Right renal cortex interstitium (tissue), 3 donors: ENCODE measurements around the gene SLC9A5. TPM values are rescaled to one million over a fixed set of nuclear protein-coding genes. Genes with fewer than 3 reads are reported as not detected.

ENCODE experiments used
- DNase-seq, 3 donors: peaks; one replicate each; pipeline ENCODE4 v3.0.0-alpha.2; 2013; ENCODE audit warnings: low read depth in 3 of 3, low spot score in 2 of 3
- polyA plus RNA-seq, 3 donors: library from polyadenylated mRNA; unstranded; fragments of 120-200 nt; gene quantifications; one replicate each; pipeline ENCODE4 v1.2.1, GENCODE V29; 2013; ENCODE audit not compliant: insufficient read length in 3 of 3

The SLC9A5 gene
- polyA plus RNA-seq, 3 donors = 2.4 to 3.6 (median 2.9) TPM

GRCh38 chr16:67254801-67255552, 6.2 kb downstream of the SLC9A5 start:
- no peak for DNase-seq

- no peak for DNase-seq
Measured at GRCh38 chr16:67255553-67256221, 6.9 kb downstream of the SLC9A5 start.

- DNase-seq = no peak
Measured at GRCh38 chr16:67256701-67257230, 8.0 kb downstream of the SLC9A5 start.

- DNase-seq = no peak
Measured at GRCh38 chr16:67257486-67258160, 8.8 kb downstream of the SLC9A5 start.

- DNase-seq = no peak
Measured at GRCh38 chr16:67258161-67258835, 9.5 kb downstream of the SLC9A5 start.

GRCh38 chr16:67259705-67260104, 10.9 kb downstream of the SLC9A5 start:
- no peak for DNase-seq

- no peak for DNase-seq
Measured at GRCh38 chr16:67260426-67261063, 11.8 kb downstream of the SLC9A5 start.

GRCh38 chr16:67263201-67263600, 14.4 kb downstream of the SLC9A5 start:
- DNase-seq = no peak

GRCh38 chr16:67264277-67264676, 15.5 kb downstream of the SLC9A5 start:
- no peak for DNase-seq

GRCh38 chr16:67264866-67265265, 16.1 kb downstream of the SLC9A5 start:
- no peak for DNase-seq

- no peak for DNase-seq
Measured at GRCh38 chr16:67265834-67266233, 17.1 kb downstream of the SLC9A5 start.

- no peak for DNase-seq
Measured at GRCh38 chr16:67268136-67268579, 19.4 kb downstream of the SLC9A5 start.

- DNase-seq = no peak
Measured at GRCh38 chr16:67269766-67270165, 21.0 kb downstream of the SLC9A5 start.

GRCh38 chr16:67270931-67271338, 22.2 kb downstream of the SLC9A5 start:
- no peak for DNase-seq

GRCh38 chr16:67271446-67271845, 22.7 kb downstream of the SLC9A5 start:
- no peak for DNase-seq

- no peak for DNase-seq
Measured at GRCh38 chr16:67275321-67275720, 26.5 kb downstream of the SLC9A5 start.

GRCh38 chr16:67277294-67277998, 28.7 kb downstream of the SLC9A5 start:
- no peak for DNase-seq

- DNase-seq = no peak
Measured at GRCh38 chr16:67277999-67278772, 29.4 kb downstream of the SLC9A5 start.

- no peak for DNase-seq
Measured at GRCh38 chr16:67278773-67279295, 30.1 kb downstream of the SLC9A5 start.
